GM10266 (cell line): Measurements from ENCODE around the gene SLFN12L.

Experiments
- DNase-seq: peaks from one replicate; pipeline ENCODE4 v3.0.0; 2012; ENCODE audit errors: extremely low spot score
- TF ChIP-seq, protein P1 (sequence below): IDR thresholded peaks from 2 replicates; pipeline ENCODE4 v1.5.1; 2012; ENCODE audit warnings: mild to moderate bottlenecking, low read depth; ENCODE audit not compliant: control insufficient read depth, insufficient read depth; ENCODE audit errors: missing control alignments

Gene SLFN12L

DNA sequence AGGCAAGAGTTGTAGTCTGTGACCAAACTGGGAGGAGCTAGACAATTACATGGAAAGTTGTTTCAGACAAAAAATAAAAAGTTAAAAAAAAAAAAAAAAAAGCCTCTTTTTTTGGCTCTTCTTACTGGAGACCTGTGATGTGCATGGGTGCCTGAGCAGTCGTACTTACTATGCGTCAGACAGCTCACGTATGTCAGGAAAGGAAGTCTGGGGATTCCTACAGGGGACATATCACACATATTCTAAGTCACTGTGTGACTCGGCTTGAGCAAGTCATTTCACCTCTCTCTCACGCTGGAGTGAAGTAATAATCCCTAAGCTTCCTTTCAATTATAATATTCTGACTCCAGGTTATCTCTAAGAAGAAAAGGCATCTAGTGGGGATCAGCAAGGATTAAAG, 17.2 kb upstream of the SLFN12L start:
- no peak for DNase-seq
- TF ChIP-seq, protein P1, sequence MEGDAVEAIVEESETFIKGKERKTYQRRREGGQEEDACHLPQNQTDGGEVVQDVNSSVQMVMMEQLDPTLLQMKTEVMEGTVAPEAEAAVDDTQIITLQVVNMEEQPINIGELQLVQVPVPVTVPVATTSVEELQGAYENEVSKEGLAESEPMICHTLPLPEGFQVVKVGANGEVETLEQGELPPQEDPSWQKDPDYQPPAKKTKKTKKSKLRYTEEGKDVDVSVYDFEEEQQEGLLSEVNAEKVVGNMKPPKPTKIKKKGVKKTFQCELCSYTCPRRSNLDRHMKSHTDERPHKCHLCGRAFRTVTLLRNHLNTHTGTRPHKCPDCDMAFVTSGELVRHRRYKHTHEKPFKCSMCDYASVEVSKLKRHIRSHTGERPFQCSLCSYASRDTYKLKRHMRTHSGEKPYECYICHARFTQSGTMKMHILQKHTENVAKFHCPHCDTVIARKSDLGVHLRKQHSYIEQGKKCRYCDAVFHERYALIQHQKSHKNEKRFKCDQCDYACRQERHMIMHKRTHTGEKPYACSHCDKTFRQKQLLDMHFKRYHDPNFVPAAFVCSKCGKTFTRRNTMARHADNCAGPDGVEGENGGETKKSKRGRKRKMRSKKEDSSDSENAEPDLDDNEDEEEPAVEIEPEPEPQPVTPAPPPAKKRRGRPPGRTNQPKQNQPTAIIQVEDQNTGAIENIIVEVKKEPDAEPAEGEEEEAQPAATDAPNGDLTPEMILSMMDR = no peak

DNA sequence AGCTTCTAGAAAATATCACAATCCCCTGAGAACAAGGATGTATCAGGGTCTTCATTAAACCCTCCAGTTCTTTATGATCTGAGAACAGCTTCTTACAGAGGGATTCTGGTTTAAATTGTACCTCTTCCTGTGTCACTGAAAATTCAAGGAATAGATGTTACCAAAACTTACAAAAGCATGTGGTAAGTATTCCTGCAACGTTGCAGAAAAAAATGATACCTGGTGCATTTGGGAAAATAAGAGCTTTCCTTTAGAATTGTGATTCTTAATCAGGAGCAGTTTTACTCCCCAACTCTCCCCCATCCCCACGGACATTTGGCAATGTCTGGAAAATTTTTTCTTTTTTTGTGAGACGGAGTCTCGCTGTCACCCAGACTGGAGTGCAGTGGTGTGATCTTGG, 15.8 kb upstream of the SLFN12L start:
- no peak for DNase-seq
- TF ChIP-seq, protein P1 = no peak

DNA sequence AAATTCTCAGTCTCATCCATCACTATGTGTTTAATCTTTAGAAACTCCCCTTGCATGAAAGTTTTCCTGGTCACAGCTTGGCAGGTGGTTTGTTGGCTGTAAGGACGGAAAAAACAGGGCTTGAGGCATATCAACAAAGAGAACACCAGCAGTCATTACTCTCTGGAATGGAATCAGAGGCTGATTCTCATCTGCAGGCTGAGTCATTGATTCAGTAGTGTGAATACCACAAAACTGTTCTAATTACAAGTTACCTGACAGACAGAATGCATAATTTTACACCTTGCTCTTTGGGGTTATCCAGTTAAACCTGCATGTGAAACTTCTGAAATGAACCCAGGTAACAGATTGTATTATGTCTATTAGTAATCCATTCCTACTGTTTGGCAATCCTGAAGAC, 11.5 kb upstream of the SLFN12L start:
- TF ChIP-seq, protein P1 = no peak
- no peak for DNase-seq

DNA sequence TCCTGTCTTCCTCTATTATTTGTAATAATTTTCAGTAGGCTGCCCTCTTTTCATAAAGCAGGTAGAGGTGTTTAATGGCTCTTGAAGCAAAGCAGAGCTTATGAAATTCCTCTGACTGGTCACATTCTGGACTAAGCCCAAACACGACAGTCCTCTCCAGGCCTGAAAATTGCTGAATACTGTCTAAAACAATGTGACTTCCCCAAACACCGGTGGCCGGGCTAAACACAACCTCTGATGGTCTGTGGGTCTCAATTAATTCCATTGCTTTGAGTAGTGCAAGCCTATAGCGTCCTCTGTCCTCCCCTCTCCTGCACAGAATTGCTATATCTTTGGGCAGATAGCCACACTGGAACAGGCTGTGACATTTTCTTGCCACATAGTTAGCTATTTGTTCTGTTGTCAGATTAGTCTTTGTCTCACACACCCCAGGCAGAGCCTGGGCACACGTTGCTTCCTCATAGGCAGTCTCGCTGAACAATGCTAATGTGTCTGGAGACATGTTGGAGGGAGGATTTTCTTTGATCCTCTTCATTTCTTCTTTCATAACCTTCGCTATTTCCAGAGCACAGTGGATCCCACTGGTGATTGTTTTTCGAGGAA, 10.8 kb upstream of the SLFN12L start:
- no peak for DNase-seq
- TF ChIP-seq, protein P1 = no peak

DNA sequence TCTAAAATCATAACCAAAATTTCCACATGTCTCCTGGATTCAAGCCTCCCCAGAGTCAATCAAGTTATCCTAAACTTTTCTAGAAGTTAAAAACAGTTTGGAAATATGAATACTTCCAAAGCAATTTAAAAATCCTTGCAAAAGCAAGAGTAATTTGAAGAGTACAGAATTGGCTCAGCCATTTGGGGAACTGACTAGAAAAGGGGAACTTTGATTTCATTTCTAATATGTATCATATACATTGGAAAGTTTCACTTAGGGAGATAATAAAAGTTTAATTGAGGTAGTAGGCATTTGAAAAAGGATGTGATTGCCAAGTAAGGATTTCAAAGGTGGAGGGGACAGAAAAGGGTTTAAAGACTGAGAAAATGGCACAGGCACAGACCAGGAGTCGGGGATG, 9.0 kb upstream of the SLFN12L start:
- DNase-seq = no peak
- TF ChIP-seq, protein P1 = no peak

DNA sequence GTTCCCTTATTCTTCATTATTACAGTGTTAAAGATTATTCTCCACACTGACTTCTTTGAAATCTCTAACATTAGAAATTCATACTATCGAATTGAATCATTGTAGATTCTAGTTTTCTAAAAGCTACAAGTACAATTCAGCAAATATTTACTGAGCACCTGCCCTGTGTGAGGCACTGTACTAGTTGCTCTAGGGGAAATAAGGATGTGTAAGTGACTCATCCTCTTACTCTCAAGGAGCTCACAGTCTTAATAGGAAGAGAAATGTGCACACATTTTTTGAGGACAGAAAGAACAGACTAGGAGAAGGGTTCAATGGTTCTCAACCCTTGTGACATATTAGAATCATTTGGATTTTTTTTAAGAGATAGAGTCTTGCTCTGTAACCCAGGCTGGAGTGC, 7.7 kb upstream of the SLFN12L start:
- no peak for DNase-seq
- TF ChIP-seq, protein P1 = no peak

DNA sequence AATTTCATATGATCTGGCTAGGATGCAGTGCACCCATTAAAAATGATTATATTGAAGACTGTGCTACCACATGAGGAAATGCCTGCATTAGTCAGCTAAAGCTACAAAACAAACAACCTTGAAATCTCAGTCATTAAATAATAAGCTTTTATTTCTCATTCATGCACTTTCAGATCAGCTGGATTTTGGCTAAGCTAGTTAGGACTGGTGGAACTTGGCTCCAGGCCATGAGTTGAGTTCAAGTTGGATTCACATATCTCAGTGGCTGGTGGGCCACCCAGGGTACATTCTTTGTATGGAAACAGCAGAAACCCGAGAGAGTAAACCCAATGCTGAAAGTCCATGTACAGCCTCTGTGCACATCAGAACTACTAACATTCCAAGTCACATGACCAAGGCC, 6.4 kb upstream of the SLFN12L start:
- TF ChIP-seq, protein P1 = no peak
- DNase-seq = no peak
